T47D (cell line): ENCODE data around the gene CSF2RB.

Experiments used
- DNase-seq, 2 experiments: peaks; one replicate each; pipeline versions ENCODE4 v3.0.0 to v3.0.0-alpha.2; 2011 to 2012; ENCODE audit warnings: low read depth in 1 of 2, low spot score in 1 of 2
- JUND ChIP-seq: IDR thresholded peaks from 2 replicates; pipeline ENCODE4 v1.6.1; 2012; ENCODE audit warnings: low read depth
- in situ Hi-C: cut with HindIII; loops from 2 replicates; pipeline ENCODE4 v1.10.0; 2016; ENCODE audit warnings: low sequenced_read_pairs, low pct_unique_long_range_greater_than_20kb

Gene CSF2RB

DNA sequence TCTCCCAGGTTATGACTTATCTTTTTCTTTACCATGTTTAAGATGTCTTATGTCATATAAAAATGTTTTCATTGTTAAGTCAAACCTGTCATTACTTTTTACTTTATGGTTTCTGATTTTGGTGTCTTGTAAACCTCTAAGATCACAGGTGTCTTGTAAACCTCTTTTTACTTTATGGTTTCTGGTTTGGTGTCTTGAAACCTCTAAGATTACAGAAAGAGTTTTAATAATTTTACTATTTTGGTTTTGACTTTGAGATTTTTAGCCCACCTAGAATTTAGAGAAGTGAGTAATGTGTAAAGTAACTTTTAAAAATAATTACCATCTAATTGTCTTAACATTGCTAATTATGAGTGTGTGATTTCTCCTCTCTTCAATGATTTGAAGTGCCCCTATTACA is 2.6 kb downstream of the CSF2RB start:
- DNase-seq = no peak
- in situ Hi-C loops = no loop called here
- no peak for TF ChIP-seq JUND

DNA sequence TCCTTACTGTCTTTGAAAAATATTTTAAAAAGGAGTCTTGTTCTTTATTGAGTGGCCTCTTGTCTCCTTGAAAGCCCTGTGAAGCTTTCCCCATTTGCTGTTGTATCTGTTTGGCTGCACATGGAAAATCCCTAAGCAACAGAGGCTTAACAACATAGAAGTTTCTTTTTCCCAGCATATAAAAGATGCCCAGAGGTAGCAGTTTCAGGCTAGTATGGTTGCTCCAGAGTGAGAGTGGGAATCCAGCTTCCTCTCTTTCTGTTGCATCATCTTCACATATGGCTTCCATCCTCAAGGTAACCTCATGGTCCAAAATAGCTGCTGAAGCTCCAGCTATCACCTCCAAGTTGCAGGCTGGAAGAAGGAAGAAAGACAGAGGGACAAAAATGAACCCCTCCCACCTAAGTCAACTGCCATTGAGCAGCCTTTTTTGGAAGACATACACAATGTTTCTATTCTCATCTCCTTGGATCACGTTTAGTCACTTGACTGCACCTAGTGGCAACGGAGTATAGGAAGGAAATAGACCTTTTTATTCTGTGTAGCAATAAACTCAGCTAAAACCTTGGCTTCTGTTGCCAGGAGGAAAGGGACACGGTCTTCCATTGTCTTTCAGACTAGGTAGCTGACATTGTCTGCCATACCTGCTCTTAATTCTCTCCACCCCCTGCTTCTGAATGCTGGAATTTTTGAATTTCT is 5.3 kb downstream of the CSF2RB start:
- DNase-seq = no peak
- in situ Hi-C loops = no loop called here
- TF ChIP-seq JUND = no peak

DNA sequence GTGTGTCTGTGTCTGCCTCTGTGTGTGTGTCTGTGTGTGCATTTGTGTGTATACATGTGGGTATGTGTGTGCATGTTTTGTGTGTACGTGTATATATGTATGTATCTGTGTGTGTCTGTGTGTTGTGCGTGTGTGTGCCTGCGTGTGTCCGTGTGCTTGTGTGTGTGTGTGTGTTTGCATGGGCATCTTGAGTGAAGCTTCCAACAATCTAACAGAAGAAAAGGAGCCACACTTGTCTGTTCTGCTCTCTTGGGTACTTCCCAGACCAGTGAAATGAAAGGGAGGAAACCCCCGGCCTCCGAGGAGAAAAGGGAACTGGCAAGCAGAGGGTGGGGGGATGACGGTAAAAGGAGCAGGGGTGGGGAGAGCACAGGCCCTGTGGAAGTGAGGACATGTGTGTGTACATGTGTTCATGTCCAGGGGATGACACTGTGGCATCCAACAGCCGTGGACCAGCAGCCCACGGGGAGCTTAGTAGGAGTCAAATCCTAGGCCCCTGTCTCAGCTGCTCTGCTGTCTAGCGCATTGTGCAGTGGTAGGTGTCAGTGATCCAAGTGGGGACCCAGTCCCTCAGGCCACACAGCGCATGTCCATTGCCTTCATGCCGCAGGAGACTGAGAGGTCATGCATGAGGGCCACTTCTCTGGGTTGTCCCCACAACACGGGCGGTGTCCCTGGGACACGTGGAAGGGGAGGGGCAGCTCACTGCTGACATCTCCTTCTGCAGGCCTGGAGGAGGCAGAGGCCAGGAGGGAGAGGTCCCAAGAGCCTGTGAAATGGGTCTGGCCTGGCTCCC is 8.1 kb downstream of the CSF2RB start:
- in situ Hi-C loops = no loop called here
- no peak for DNase-seq
- no peak for TF ChIP-seq JUND

DNA sequence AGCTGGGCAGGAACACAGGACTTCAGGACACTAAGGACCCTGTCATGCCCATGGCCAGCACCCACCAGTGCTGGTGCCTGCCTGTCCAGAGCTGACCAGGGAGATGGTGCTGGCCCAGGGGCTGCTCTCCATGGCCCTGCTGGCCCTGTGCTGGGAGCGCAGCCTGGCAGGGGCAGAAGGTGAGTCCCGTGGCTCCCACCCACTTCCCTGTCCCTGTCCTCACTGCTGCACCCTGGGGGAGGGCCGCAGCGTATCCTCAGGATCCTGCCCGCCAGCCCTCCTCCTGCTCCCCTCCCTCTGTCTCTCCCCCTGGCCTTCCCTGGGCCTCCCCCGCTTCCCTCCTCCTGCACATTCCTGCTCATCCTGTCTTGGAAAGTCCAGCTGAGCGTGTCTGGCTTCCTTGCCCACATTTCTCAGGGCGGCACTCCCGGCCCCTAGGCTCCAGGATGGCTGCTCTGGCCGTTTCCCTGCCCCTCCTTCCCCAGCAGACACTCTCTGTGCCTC is 8.7 kb downstream of the CSF2RB start:
- peak; percentile 31 to 73 for DNase-seq
- no peak for TF ChIP-seq JUND
- in situ Hi-C loops = no loop called here

DNA sequence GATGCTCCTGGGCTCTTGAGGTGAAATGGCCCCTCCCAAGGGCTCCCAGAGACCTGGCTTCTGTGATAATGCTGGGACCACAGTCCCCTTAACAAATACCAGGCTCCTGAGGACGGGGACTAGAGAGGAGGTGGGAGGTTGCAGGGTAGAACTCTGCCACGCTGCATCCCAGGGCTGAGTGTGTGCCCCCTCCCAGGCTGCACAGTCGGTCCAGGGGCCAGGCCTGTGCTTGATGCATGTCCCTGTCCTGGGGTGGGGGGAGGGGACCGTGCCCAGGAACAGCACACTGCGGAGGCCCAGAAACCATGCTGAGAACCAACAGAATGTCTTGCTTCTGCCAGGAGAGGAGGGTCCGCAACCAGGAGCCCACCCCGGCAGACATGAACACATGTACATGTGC is 9.3 kb downstream of the CSF2RB start:
- TF ChIP-seq JUND = no peak
- in situ Hi-C loops = no loop called here
- DNase-seq = no peak

DNA sequence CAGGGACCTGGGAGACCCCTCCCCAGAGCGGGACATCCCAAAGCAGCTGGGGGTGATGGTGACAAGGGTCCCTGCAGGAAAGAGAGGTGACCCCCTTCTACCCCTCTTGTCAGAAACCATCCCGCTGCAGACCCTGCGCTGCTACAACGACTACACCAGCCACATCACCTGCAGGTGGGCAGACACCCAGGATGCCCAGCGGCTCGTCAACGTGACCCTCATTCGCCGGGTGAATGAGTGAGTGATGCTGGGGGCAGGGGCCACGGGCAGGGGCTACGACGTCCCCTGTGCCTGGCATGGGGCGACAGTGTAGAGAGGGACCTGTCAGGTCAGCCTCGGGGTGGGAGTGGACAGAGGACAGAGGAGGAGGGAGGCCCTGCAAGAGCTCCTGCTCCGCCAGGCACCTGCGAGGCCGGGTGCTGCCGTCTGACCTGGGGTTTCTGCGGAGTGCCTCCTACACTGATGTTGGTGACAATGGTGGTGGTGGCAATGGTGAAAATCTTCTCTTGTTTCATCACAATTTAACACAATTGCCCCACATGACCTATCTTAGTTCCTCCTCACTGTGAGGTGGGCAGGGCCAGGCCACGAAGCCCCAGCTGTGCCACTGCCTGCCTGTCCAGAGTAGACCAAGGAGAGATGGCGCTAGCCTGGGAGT is 9.8 kb downstream of the CSF2RB start:
- DNase-seq = no peak
- TF ChIP-seq JUND = no peak
- in situ Hi-C loops = no loop called here

DNA sequence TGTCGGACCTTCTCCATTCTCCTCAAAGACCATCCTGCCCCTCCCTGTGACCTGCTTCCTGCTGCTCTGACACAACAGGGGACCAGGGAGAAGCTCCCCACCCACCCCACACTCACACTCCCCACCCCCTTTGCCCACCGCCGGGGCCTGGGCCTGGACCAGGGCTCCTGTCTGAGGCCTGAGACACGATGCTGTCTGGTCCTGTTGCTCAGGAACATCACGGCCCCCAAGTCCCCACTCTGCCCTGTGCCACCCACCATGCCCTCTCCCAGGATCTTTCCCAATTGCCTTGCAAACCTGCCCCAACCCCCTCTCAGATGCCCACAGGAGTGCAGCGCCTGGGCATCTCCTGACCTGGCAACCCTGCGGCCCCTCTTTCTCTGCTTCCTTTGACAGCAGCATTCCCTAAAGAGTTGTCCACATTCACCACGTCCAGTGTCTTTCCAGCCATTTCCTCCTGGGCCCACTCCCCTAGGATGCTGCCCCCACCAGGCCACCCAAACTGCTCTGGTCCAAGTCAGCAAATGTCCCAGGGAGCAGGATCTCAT is 10.8 kb downstream of the CSF2RB start:
- TF ChIP-seq JUND = no peak
- DNase-seq = no peak
- in situ Hi-C loops = no loop called here

DNA sequence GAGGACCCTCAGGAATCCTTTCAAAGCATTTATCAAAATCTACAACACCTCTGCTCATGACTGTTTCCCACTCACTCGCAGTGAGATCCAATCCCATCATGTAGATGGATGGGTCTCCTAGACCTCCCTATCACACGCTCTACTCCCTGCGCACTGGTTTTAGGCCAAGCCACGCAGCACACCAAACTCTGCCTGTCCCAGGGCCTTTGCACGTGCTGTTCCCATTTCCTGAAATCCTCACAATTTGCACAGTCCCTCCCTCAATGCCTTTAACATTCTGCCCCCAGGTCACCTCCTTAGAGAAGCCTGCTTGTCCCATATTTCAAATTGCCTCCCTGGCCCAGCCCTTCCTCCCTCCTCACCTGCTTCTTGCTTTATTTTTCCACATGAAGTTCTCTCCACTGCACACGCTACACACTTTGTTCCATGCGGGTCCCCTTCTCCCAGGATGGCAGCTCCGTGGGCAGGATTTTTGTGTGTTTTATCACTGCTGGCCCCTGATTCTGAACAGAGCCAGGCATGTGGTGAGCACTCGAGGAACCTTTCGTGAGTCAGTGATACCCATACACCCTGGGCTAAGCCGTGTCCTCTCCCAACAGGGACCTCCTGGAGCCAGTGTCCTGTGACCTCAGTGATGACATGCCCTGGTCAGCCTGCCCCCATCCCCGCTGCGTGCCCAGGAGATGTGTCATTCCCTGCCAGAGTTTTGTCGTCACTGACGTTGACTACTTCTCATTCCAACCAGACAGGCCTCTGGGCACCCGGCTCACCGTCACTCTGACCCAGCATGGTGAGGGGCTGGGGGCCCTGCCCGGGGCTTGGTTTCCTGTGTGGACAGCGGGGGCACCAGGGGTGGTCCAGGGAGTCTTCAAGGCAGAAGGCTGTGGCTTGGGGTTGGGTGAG is 12.2 kb downstream of the CSF2RB start:
- in situ Hi-C loops = no loop called here
- TF ChIP-seq JUND = no peak
- no peak for DNase-seq

DNA sequence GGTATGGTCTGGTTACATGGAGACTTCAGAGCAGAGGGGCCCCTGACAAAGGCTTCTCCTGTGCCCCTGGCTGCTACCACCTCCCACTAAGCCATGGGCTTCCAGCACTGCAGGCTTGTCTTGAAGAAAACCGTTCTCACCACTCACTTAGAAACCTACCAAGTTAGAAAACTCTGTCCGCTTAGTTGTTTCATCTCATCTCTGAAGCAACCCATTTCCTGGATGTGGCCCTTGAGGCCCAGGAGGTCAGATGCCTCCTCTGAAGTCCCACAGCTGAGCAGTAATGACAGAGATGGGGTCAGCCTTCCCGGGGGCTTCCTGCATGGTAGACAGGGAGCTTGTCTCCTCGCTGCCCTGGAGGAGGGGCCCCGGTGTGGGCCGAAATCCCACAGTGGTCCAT is 12.9 kb downstream of the CSF2RB start:
- DNase-seq = no peak
- no peak for TF ChIP-seq JUND
- in situ Hi-C loops = no loop called here

DNA sequence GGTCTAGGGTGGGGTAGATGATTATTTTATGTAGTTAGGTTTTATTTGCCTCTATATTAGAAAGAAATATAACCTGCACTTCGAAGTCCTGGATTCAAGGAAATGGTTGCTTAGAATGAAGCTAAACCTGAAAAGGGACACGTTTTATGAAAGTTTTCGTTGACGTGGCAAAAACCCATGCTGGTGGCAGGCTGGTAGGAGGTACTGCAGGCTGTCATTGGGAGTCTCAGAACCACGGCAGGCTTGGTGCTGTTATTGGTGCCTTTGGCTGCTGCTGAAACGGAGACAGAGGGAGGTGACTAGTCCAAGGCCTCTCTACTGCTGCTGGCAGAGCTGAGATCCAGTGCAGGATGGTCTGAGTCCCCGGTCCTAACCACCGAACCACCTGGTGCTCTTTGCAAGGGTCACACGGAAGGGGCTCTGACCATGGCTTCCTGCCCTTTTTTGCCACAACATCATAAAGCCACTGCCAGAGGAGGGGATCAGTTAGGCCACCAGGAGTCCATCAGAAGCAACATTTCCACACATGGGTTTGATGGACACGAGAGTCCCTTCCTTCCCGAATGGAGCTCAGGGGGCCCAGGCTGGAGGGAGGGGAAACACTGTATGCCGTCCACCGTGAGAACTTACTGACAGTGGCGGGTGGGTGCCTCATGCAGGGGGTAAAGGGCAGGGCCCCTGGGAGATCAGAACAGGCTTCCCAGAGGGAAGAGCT is 13.4 kb downstream of the CSF2RB start:
- TF ChIP-seq JUND = no peak
- in situ Hi-C loops = no loop called here
- no peak for DNase-seq

DNA sequence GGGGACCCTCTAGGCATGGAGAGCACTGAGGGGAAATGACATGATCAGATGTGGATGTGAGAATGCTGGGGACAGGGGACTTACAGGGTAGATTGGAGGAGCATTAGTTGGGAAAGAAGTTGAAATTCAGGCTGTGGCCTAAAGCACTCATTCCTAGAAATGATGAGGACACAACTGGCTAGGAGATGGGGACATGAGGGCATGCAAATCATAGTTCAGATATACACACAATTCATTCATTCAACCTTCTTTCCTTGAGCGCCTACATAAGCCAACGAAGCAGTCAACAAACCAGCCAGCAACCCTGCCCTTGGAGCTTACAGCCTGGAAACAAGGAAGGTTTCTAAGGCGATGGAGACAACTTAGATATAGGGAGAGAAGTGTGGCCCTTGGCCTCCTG is 14.2 kb downstream of the CSF2RB start:
- in situ Hi-C loops = no loop called here
- no peak for DNase-seq
- TF ChIP-seq JUND = no peak

DNA sequence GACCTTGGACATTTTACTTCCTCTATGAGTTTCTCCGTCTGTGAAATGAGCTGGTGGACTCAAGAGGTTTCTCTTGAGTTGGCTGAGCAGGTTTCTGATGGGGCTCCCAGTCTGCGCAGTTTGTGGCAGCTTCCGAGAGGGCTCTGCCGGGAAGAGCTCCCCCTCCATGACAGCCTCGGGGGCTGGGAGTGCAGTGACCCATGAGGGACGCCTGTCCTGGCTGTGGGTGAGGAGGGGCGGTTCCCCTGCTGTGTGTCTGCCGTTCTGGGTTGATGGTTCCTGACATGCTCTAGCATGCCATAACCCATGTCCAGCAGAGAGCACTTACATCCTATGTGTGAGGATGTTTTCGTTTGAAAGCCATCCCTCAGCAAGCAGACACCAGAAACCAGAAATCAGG is 14.8 kb downstream of the CSF2RB start:
- no peak for DNase-seq
- in situ Hi-C loops = no loop called here
- TF ChIP-seq JUND = no peak
